KMS-11 (cell line): Measurements from ENCODE around the gene ALOX5AP.

Experiments
- H2AFZ ChIP-seq: fragments of 200-600 bp; sonication (generic); 2 replicates; pipeline ENCODE4 v1.6.1; 2016; ENCODE audit warnings: antibody characterized with exemption, mixed run types, low read depth
- H3K27ac ChIP-seq: fragments of 200-600 bp; sonication (generic); 2 replicates; pipeline ENCODE4 v1.6.1; 2016; ENCODE audit warnings: mild to moderate bottlenecking, mixed run types
- H3K27me3 ChIP-seq: fragments of 200-600 bp; sonication (generic); 2 replicates; pipeline ENCODE4 v1.6.1; 2017; ENCODE audit warnings: mild to moderate bottlenecking, low read depth, mixed run types, moderate library complexity; ENCODE audit not compliant: insufficient read depth
- H3K36me3 ChIP-seq: fragments of 200-600 bp; sonication (generic); 2 replicates; pipeline ENCODE4 v1.6.1; 2017; ENCODE audit warnings: mild to moderate bottlenecking, mixed run types; ENCODE audit not compliant: insufficient read depth
- H3K4me1 ChIP-seq: fragments of 200-600 bp; sonication (generic); 2 replicates; pipeline ENCODE4 v1.6.1; 2016; ENCODE audit warnings: mild to moderate bottlenecking, low read depth, mixed run types; ENCODE audit not compliant: poor library complexity, severe bottlenecking
- H3K4me2 ChIP-seq: fragments of 200-600 bp; sonication (generic); 2 replicates; pipeline ENCODE4 v1.7.0; 2016; ENCODE audit warnings: mild to moderate bottlenecking, mixed run types
- H3K4me3 ChIP-seq: fragments of 200-600 bp; sonication (generic); IDR thresholded peaks from 2 replicates; pipeline ENCODE4 v1.6.1; 2017; ENCODE audit warnings: low read depth, low read length, mixed read lengths; ENCODE audit not compliant: insufficient read depth
- H3K79me2 ChIP-seq: fragments of 200-600 bp; sonication (generic); 2 replicates; pipeline ENCODE4 v1.6.1; 2016; ENCODE audit warnings: low read depth, mixed run types; ENCODE audit not compliant: insufficient read depth
- H3K9ac ChIP-seq: fragments of 200-600 bp; sonication (generic); 2 replicates; pipeline ENCODE4 v1.6.1; 2016; ENCODE audit warnings: mild to moderate bottlenecking, mixed run types
- H4K20me1 ChIP-seq: fragments of 200-600 bp; sonication (generic); 2 replicates; pipeline ENCODE4 v1.6.1; 2016; ENCODE audit warnings: mild to moderate bottlenecking, mixed run types; ENCODE audit not compliant: insufficient read depth
- TF ChIP-seq, protein P1 (sequence below): fragments of 200-600 bp; sonication (generic); conservative IDR thresholded peaks from 2 replicates; pipeline ENCODE4 v1.6.1; 2017; ENCODE audit warnings: low read depth, mild to moderate bottlenecking, antibody characterized with exemption, low read length, moderate library complexity, mixed read lengths

ALOX5AP gene

DNA sequence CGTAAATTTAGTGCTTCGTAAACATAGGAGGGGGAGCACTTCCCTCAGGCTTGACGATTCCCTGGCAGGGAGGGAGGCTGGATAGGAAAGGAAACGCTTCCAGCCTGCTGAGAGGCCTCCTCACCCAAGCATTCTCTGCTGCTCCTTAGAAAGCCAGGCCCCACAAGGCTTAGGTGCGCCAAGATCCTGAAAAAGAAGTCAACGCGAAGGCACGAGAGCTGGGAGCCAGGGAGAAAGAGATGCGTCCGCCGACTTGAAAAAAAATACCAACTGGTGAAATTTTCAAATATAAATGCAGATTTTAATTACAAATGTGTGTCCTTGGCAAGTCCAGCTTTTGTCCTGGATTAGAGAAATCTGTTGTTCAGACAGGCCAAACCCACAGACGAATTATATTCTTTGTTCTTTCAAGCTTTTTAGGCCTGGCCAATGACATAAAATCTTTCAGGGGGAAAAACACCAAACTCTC, 64.0 kb downstream of the ALOX5AP start:
- Histone ChIP-seq H4K20me1 (no peaks in the 10 kb centered on the region), H3K27me3 (no peaks in the 10 kb centered on the region), H3K79me2 (no peaks in the 10 kb centered on the region), H3K36me3 (no peaks in the 10 kb centered on the region), H3K9ac (no peak overlapping the region), H3K27ac (no peak overlapping the region), H2AFZ (no peak overlapping the region), H3K4me1 (no peaks in the 10 kb centered on the region), H3K4me3 (no peak overlapping the region), H3K4me2 (no peak overlapping the region)
- TF ChIP-seq, protein P1, sequence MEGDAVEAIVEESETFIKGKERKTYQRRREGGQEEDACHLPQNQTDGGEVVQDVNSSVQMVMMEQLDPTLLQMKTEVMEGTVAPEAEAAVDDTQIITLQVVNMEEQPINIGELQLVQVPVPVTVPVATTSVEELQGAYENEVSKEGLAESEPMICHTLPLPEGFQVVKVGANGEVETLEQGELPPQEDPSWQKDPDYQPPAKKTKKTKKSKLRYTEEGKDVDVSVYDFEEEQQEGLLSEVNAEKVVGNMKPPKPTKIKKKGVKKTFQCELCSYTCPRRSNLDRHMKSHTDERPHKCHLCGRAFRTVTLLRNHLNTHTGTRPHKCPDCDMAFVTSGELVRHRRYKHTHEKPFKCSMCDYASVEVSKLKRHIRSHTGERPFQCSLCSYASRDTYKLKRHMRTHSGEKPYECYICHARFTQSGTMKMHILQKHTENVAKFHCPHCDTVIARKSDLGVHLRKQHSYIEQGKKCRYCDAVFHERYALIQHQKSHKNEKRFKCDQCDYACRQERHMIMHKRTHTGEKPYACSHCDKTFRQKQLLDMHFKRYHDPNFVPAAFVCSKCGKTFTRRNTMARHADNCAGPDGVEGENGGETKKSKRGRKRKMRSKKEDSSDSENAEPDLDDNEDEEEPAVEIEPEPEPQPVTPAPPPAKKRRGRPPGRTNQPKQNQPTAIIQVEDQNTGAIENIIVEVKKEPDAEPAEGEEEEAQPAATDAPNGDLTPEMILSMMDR: no peak

DNA sequence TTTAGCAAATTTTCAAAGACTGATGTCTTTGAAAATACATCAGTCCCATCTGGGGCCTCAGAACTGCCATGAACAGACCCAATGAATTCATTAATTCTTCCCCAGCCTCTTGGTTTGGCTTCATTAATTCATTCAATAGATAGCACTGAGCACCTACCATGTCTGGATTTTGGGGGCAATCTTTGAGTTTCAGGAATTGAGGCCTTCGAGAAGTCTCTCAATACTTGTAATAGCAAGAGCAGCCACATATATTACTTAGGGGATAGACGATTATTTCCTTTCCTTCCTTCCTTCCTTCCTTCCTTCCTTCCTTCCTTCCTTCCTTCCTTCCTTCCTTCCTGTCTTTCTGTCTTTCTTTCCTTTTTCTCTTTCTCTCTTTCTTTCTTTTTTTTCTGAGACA, 64.8 kb downstream of the ALOX5AP start:
- H3K9ac ChIP-seq: no peak overlapping the region
- no peak overlapping the region for H3K4me2 ChIP-seq
- no peaks in the 10 kb centered on the region for H3K27me3 ChIP-seq
- H3K4me3 ChIP-seq: no peak overlapping the region
- TF ChIP-seq, protein P1: no peak
- no peak overlapping the region for H3K27ac ChIP-seq
- no peaks in the 10 kb centered on the region for H4K20me1 ChIP-seq
- H3K4me1 ChIP-seq: no peaks in the 10 kb centered on the region
- no peaks in the 10 kb centered on the region for H3K36me3 ChIP-seq
- no peak overlapping the region for H2AFZ ChIP-seq
- no peaks in the 10 kb centered on the region for H3K79me2 ChIP-seq

- Histone ChIP-seq H3K27me3 (no peaks in the 10 kb centered on the region), H3K4me3 (no peak overlapping the region), H3K36me3 (no peaks in the 10 kb centered on the region), H4K20me1 (no peaks in the 10 kb centered on the region), H3K79me2 (no peaks in the 10 kb centered on the region), H3K9ac (no peak overlapping the region), H3K4me1 (no peaks in the 10 kb centered on the region), H3K27ac (no peak overlapping the region), H3K4me2 (no peak overlapping the region; the same call in 1 of the 2 replicates), H2AFZ (peak overlapping the region; percentile 18; the same call in 1 of the 2 replicates)
- TF ChIP-seq, protein P1: no peak
These were observed 67.2 kb downstream of the ALOX5AP start for GRCh38 chr13:30802501-30802900.

- no peaks in the 10 kb centered on the region for H3K27me3 ChIP-seq
- no peaks in the 10 kb centered on the region for H3K4me1 ChIP-seq
- no peak overlapping the region for H3K9ac ChIP-seq
- H3K79me2 ChIP-seq: no peaks in the 10 kb centered on the region
- H4K20me1 ChIP-seq: no peaks in the 10 kb centered on the region
- no peaks in the 10 kb centered on the region for H3K36me3 ChIP-seq
- peak overlapping the region; percentile 18; the same call in 1 of the 2 replicates for H2AFZ ChIP-seq
- no peak overlapping the region for H3K27ac ChIP-seq
- no peak overlapping the region; the same call in 1 of the 2 replicates for H3K4me2 ChIP-seq
- TF ChIP-seq, protein P1: peak; percentile 76
- no peak overlapping the region for H3K4me3 ChIP-seq
These were observed 67.7 kb downstream of the ALOX5AP start for GRCh38 chr13:30802953-30803478.
